HUES48 (cell line): ENCODE measurements around the gene THEMIS.

Source experiments
- H3K27ac ChIP-seq: one replicate; pipeline ENCODE4 v1.7.0; 2013; ENCODE audit warnings: low read depth, low read length, inconsistent platforms
- H3K27me3 ChIP-seq: 2 replicates; pipeline ENCODE4 v1.6.1; 2013; ENCODE audit warnings: mild to moderate bottlenecking, low read length; ENCODE audit not compliant: control insufficient read depth, insufficient read depth
- H3K36me3 ChIP-seq: 2 replicates; pipeline ENCODE4 v1.6.1; 2013; ENCODE audit warnings: low read length; ENCODE audit not compliant: control insufficient read depth, insufficient read depth
- H3K4me1 ChIP-seq: 2 replicates; pipeline ENCODE4 v1.6.1; 2013; ENCODE audit warnings: mild to moderate bottlenecking, low read length; ENCODE audit not compliant: control insufficient read depth, insufficient read depth
- H3K4me3 ChIP-seq: 2 replicates; pipeline ENCODE4 v1.5.1; 2013; ENCODE audit warnings: mild to moderate bottlenecking, low read depth, low read length
- H3K9ac ChIP-seq: 2 replicates; pipeline ENCODE4 v1.6.1; 2013; ENCODE audit warnings: mild to moderate bottlenecking, low read depth, low read length, moderate library complexity
- H3K9me3 ChIP-seq: 2 replicates; pipeline ENCODE4 v1.6.1; 2013; ENCODE audit warnings: low read length; ENCODE audit not compliant: control insufficient read depth, insufficient read depth

Gene THEMIS

DNA sequence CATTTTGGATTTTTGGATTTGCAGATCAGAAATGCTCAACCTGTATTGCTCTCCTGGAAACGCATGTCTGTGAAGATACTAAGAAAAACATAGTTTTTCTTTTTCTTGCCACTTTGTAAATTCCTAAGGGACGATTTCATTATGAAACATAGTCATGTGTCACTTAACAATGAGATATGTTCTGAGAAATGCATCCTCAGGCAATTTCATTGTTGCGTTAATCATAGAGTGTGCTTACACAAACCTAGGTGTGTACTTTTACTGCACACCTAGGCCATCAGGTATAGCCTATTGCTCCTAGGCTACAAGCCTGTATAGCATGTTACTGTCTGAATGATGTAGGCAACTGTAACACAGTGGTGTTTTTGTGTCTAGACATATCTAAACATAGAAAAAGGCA, 13.4 kb upstream of the THEMIS start:
- Histone ChIP-seq H3K27me3 (no peaks in the 10 kb centered on the region), H3K9ac (no peak overlapping the region), H3K4me3 (no peak overlapping the region), H3K27ac (no peak overlapping the region), H3K9me3 (no peaks in the 10 kb centered on the region; the same call in 1 of the 2 replicates), H3K4me1 (no peaks in the 10 kb centered on the region), H3K36me3 (no peaks in the 10 kb centered on the region)

DNA sequence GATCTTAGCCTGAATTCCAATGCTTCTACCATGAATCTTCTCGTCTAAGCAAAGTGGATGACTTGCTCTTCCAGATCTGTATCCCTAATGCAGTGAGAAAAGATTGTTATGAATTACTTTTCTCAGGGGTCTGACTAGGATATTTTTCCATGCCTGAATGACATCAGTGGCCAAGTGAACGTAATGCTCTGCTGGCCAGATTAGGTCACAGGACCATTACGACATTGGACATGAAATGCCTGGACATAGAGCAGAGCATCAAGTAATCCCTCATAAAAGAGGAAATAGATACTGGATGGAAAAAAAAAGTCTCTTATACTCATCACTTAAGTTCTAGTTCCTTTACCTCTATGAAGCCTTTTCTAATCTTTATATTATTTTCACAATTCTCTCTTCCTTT, 12.1 kb upstream of the THEMIS start:
- H3K4me3 ChIP-seq: no peak overlapping the region
- H3K27me3 ChIP-seq: no peaks in the 10 kb centered on the region
- H3K36me3 ChIP-seq: no peaks in the 10 kb centered on the region
- H3K9me3 ChIP-seq: no peaks in the 10 kb centered on the region; the same call in 1 of the 2 replicates
- H3K4me1 ChIP-seq: no peaks in the 10 kb centered on the region
- H3K27ac ChIP-seq: no peak overlapping the region
- H3K9ac ChIP-seq: no peak overlapping the region

DNA sequence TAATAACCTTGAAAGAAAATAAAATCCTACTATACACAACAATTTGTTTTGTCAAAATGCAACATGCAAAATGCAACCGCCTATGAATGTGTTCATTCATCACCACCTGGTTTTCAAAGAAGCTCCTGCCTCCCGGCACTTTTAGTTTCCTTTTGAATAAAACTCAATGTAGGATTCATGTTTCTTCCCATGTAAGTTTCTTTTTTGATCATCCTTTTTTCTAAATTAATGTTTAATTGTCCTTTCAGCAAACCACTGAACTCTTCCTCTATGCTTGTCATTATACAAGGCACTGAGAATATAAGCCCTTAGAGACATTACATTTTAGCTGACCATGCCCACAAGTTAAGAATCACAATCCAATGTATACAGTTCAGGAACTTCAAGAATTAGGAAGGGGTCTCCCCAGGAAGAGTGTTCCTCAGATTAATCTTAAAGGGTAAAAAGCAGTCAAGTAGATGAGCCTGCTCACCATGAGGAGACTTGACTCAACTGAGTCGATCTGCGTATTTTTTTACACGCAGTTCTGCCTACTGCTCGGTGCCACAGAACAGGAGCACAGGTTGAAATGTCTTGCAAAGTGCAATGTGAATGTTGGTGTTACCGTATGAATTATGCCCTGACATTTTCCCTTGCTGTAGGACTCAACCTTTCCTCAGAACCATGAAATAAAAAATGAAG, 7.2 kb upstream of the THEMIS start:
- Histone ChIP-seq H3K27me3 (no peaks in the 10 kb centered on the region), H3K9me3 (no peaks in the 10 kb centered on the region; the same call in 1 of the 2 replicates), H3K4me3 (no peak overlapping the region), H3K36me3 (no peaks in the 10 kb centered on the region), H3K27ac (no peak overlapping the region), H3K4me1 (0 out of 2 replicates have a peak, but pooled peaks cover 9% of the 10 kb centered on the region), H3K9ac (no peak overlapping the region)

DNA sequence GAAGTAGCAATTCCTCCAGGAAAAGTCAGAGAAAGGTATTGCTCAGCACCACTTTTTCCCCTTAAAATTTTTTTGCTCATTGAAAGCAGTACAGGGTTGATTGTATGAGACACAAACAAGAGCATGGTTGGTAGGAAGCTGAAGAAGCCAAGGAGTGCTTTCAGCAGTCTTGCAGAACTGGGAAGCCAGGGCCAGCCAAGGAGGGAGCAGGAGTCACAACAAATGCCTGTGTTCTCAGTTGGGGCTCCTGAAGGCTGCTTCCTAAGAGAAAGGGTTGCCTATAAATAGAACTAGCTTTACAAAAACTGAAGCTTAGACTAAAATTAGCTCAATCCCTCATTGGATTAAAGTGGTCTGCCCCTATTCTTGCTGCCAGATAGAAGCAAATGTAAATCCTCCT, 3.3 kb upstream of the THEMIS start:
- no peak overlapping the region for H3K4me3 ChIP-seq
- no peaks in the 10 kb centered on the region for H3K9me3 ChIP-seq
- H3K9ac ChIP-seq: no peak overlapping the region
- no peak overlapping the region for H3K27ac ChIP-seq
- H3K27me3 ChIP-seq: no peaks in the 10 kb centered on the region
- 0 out of 2 replicates have a peak, but pooled peaks cover 9% of the 10 kb centered on the region for H3K4me1 ChIP-seq
- H3K36me3 ChIP-seq: no peaks in the 10 kb centered on the region

DNA sequence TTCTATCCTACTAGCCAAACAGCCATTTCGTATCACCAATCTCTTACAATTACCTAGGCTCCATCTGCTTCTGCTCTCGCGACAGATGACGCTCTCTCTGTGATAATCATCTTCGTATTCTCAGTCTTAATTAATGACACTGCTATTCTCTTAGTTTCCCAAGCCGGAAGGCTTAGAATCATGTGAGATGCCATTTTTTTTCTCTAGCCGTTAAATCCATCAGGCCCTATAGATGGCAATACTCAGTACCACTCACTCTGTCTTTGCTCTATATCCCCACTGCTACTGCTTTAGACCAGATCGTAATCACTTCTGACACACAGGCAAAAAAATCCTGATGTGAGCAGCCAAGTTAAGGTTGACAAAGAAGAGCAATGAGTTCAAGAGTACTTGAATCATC, 2.1 kb upstream of the THEMIS start:
- no peaks in the 10 kb centered on the region for H3K36me3 ChIP-seq
- H3K9me3 ChIP-seq: no peaks in the 10 kb centered on the region
- no peaks in the 10 kb centered on the region for H3K27me3 ChIP-seq
- no peak overlapping the region for H3K4me3 ChIP-seq
- H3K9ac ChIP-seq: no peak overlapping the region
- H3K4me1 ChIP-seq: 0 out of 2 replicates have a peak, but pooled peaks cover 9% of the 10 kb centered on the region
- no peak overlapping the region for H3K27ac ChIP-seq

DNA sequence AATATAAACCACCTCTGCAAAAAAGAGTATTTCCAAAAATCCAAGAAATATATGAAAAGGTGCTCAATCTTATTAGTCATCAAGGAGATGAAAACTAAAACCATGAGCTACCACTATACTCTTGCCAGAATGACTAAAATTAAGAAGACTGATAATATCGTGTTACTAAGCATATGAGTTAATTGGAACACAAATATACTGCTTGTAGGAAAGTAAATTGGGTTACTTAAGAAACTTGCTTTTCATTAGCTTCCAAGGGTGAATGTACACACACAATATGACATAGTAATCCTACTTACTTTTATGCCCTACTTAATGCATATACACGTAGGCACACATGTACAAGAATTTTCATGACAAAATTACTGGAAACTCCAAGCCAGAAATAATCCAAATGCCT, 3.4 kb downstream of the THEMIS start:
- no peak overlapping the region for H3K27ac ChIP-seq
- no peaks in the 10 kb centered on the region for H3K4me1 ChIP-seq
- H3K4me3 ChIP-seq: no peak overlapping the region
- H3K36me3 ChIP-seq: no peaks in the 10 kb centered on the region
- H3K9me3 ChIP-seq: no peaks in the 10 kb centered on the region
- no peak overlapping the region for H3K9ac ChIP-seq
- no peaks in the 10 kb centered on the region for H3K27me3 ChIP-seq

DNA sequence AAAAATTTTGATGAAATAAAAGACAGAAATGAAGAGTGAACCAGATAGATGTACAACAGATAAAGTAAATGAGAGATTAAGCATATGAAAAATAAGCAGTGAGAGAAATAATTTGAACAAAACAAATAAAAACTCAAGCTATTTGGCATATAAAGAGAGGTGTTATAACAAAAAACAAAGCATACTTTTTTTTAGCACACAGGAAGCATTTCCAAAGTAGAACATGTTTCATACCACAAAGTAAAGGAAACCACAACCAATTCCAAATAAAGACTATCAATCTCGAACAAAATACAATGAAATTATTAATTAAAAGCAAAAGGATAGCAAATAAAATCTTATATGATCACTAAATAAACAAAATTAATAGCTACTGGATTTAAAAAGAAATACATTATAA, 6.8 kb downstream of the THEMIS start:
- Histone ChIP-seq H3K4me3 (no peak overlapping the region), H3K9ac (no peak overlapping the region), H3K9me3 (no peaks in the 10 kb centered on the region), H3K36me3 (no peaks in the 10 kb centered on the region), H3K4me1 (no peaks in the 10 kb centered on the region), H3K27me3 (no peaks in the 10 kb centered on the region), H3K27ac (no peak overlapping the region)

DNA sequence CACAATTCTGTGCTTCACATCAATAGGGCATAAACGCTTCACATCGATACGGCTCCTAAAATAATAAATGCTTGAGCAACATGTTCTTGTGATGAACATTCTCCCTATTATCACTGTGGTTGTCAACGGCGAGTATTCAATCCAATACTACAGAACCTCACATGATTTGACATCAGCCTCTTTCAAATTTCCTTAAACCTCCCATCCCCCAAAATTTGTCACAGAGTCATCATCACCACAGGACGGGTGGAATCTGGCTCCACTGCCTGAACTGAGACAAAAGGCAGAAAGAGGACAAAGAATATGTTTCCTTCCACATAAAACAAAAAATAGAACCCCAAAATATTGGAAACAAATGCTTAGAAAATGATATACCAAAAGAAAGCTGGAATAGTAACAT, 7.3 kb downstream of the THEMIS start:
- H3K9ac ChIP-seq: no peak overlapping the region
- H3K27me3 ChIP-seq: no peaks in the 10 kb centered on the region

DNA sequence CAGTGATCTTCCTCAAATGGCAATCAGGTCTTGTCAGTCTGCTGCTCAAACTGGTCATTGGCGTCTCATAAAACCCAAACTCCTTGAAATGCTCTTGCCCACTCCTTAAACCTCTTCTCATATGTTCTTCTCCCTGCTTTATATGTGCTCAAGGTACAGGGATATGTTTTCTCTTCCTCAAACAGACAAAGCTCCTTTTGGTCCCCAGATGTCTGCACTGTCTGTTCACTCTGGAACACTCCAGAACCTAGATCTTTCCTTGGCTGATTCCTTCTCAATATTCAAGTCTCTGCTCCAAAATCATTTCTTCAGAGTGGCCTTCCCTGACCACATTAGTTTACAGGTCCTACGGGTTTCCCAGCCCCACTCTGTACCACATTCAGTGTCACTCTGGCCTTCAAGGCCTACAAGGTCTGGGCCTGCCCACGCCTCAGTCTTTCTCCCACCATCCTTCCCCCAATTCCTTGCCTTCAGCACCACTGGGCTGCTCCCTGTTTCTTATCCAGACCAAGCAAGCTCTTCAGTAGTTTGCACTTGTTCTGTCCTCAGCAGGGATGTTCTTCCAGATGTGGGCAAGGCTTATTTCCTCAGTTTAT, 9.0 kb downstream of the THEMIS start:
- no peak overlapping the region for H3K4me3 ChIP-seq
- no peak overlapping the region for H3K9ac ChIP-seq
- no peaks in the 10 kb centered on the region for H3K4me1 ChIP-seq
- no peaks in the 10 kb centered on the region for H3K36me3 ChIP-seq
- H3K9me3 ChIP-seq: no peaks in the 10 kb centered on the region
- no peak overlapping the region for H3K27ac ChIP-seq
- no peaks in the 10 kb centered on the region for H3K27me3 ChIP-seq

More for the DNA sequence above, 7.3 kb downstream of the THEMIS start:
- Histone ChIP-seq H3K36me3 (no peaks in the 10 kb centered on the region), H3K9me3 (no peaks in the 10 kb centered on the region), H3K27ac (no peak overlapping the region), H3K4me1 (no peaks in the 10 kb centered on the region), H3K4me3 (no peak overlapping the region)

DNA sequence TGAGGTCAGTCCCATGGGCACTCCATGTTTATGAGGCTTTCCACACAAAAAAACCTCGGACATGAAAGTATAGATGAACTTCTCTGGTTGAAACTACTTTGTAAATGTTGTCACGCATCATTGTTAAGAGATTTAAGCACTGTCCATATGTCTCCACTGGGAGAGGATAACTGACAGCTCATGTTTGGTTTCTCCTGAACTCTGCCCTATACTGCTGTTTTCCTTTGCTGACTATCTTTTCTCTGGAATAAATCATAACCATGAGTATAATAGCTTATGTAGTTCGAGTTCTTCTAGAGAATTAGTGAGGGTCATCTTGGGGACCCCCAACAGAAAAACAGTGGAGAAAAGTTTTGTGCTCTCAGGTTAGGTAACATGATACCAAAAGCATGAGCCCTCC, 14.3 kb downstream of the THEMIS start:
- Histone ChIP-seq H3K27me3 (no peaks in the 10 kb centered on the region), H3K27ac (no peak overlapping the region), H3K4me3 (no peak overlapping the region), H3K36me3 (no peaks in the 10 kb centered on the region), H3K9ac (no peak overlapping the region), H3K9me3 (no peaks in the 10 kb centered on the region), H3K4me1 (no peaks in the 10 kb centered on the region)

DNA sequence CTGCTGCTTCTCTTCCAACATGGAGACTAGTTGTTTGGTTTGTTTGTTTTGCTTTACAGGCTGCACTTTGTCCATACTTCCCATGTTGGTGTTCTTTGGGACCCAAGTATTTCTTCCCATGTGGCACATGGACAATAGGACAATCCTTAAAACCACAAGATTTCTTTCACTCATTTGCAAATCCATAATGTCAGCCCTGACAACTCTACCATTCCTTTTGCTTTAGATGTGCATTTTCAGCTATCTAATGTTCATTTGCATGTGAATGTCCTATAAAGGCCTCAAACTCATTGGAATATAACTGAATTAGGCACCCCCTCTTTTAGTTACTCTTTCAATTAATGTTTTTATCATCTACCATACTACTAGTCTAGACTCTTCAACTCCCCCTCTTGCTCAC, 16.7 kb downstream of the THEMIS start:
- Histone ChIP-seq H3K27me3 (no peaks in the 10 kb centered on the region), H3K4me3 (no peak overlapping the region), H3K4me1 (peaks cover 6% of the 10 kb centered on the region; the same call in 1 of the 2 replicates), H3K9ac (no peak overlapping the region), H3K27ac (no peak overlapping the region), H3K36me3 (no peaks in the 10 kb centered on the region), H3K9me3 (no peaks in the 10 kb centered on the region)
